Measurements from ENCODE around the gene TMCC2.

DNA sequence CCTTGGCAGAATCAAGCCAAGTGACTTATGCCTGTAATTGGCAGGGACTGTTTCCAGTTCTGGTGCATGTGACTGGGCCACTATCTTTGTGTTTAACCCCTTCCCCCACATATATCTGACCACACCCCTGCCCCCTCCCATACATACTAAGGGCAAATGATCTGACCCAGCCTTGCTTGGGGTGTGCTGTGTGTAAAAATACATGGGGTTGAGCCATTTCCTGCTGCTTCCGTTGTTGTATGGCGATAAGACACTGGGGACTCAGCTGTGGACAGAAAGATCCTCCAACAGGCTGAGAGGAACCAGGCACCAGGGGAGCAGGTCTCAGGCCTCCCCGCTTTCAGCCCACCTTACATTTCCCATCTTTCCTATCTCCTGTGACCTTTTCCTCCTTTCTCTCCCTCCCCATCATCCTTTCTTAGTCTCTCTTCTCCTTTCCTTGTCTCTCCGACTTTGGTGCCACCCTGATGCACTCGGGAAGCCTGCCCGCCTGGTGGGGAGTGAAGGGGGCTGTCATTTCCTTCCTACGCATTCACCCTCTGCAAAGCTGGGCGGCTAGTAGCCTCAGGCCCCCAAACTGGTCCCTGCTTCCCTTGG is 39.7 kb downstream of the TMCC2 start:
- no peak for TF ChIP-seq TAF1 (IDR thresholded peaks at IDR 0.05; ENCODE audit: borderline replicate concordance, insufficient read depth, low read length)
- TF ChIP-seq, protein P1, sequence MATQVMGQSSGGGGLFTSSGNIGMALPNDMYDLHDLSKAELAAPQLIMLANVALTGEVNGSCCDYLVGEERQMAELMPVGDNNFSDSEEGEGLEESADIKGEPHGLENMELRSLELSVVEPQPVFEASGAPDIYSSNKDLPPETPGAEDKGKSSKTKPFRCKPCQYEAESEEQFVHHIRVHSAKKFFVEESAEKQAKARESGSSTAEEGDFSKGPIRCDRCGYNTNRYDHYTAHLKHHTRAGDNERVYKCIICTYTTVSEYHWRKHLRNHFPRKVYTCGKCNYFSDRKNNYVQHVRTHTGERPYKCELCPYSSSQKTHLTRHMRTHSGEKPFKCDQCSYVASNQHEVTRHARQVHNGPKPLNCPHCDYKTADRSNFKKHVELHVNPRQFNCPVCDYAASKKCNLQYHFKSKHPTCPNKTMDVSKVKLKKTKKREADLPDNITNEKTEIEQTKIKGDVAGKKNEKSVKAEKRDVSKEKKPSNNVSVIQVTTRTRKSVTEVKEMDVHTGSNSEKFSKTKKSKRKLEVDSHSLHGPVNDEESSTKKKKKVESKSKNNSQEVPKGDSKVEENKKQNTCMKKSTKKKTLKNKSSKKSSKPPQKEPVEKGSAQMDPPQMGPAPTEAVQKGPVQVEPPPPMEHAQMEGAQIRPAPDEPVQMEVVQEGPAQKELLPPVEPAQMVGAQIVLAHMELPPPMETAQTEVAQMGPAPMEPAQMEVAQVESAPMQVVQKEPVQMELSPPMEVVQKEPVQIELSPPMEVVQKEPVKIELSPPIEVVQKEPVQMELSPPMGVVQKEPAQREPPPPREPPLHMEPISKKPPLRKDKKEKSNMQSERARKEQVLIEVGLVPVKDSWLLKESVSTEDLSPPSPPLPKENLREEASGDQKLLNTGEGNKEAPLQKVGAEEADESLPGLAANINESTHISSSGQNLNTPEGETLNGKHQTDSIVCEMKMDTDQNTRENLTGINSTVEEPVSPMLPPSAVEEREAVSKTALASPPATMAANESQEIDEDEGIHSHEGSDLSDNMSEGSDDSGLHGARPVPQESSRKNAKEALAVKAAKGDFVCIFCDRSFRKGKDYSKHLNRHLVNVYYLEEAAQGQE (IDR thresholded peaks at IDR 0.05; ENCODE audit: insufficient read depth in 1 of 2, low read depth in 2 of 2, low read length in 2 of 2) = no peak
- no peak for TF ChIP-seq POLR2AphosphoS5 (IDR thresholded peaks at IDR 0.05; ENCODE audit: low read depth, low read length)
